Activated CD4-positive, alpha-beta T cell treated with anti-CD3 and anti-CD28 coated beads, Interleukin-2, amount 10 ng/mL, durations not matched to agents 7 days and 5 days (primary cell): ENCODE data around the gene PIM3. TPM values are rescaled to one million over a fixed set of nuclear protein-coding genes. Genes with fewer than 3 reads are reported as not detected.

Experiments
- CTCF ChIA-PET: fragments of 350-600 bp; sonication (Branson Sonifier 250); formaldehyde crosslinking; loops from one replicate; lab custom pipeline; 2021; ENCODE audit warnings: antibody characterized with exemption; lab: Charles Lee
- POLR2A ChIA-PET: fragments of 350-600 bp; sonication (Branson Sonifier 250); formaldehyde crosslinking; loops from one replicate; lab custom pipeline; 2021; ENCODE audit warnings: antibody characterized with exemption; lab: Charles Lee
- DNase-seq: peaks from one replicate; pipeline ENCODE4 v3.0.0-alpha.2; 2020
- H3K27ac Mint-ChIP-seq: one replicate; pipeline ENCODE4 v1.8.0; 2021; ENCODE audit warnings: mild to moderate bottlenecking, moderate library complexity, mixed read lengths
- H3K27me3 Mint-ChIP-seq: one replicate; pipeline ENCODE4 v1.8.0; 2021; ENCODE audit warnings: mixed read lengths
- H3K36me3 Mint-ChIP-seq: one replicate; pipeline ENCODE4 v1.8.0; 2021; ENCODE audit warnings: low read depth, mixed read lengths
- H3K4me1 Mint-ChIP-seq: one replicate; pipeline ENCODE4 v1.8.0; 2021; ENCODE audit warnings: mixed read lengths
- H3K4me3 Mint-ChIP-seq: one replicate; pipeline ENCODE4 v1.8.0; 2021; ENCODE audit warnings: mild to moderate bottlenecking, moderate library complexity, mixed read lengths
- H3K9me3 Mint-ChIP-seq: one replicate; pipeline ENCODE4 v1.8.0; 2021; ENCODE audit warnings: mixed read lengths
- total RNA-seq, 2 experiments: library from RNA; stranded (reverse); gene quantifications; one replicate each; pipeline ENCODE4 v1.2.3, GENCODE V29; 2021

The PIM3 gene
- total RNA-seq, 2 experiments from 2014 or later = 39.7 to 44.7 TPM

- CTCF ChIA-PET = interaction anchor here (0.5 to 1.8 kb wide), 4 partner anchors 27 to 228 kb away, joined by 3 to 4 read pairs (median 3); no protein-coding TSS in a partner anchor
- Mint-ChIP-seq H3K27me3 (no peaks in the 10 kb centered on the region), H3K27ac (peak overlapping the region; percentile 76), H3K4me3 (peak overlapping the region; percentile 65), H3K9me3 (no peaks in the 10 kb centered on the region), H3K4me1 (peaks cover 29% of the 10 kb centered on the region), H3K36me3 (peaks cover 22% of the 10 kb centered on the region)
- POLR2A ChIA-PET = interaction anchor here (0.6 to 1.3 kb wide), 2 partner anchors 27 to 73 kb away, joined by 3 to 5 read pairs; no protein-coding TSS in a partner anchor
- no peak for DNase-seq
Observed at GRCh38 chr22:49962751-49963646, 2.4 kb downstream of the PIM3 start.

DNA sequence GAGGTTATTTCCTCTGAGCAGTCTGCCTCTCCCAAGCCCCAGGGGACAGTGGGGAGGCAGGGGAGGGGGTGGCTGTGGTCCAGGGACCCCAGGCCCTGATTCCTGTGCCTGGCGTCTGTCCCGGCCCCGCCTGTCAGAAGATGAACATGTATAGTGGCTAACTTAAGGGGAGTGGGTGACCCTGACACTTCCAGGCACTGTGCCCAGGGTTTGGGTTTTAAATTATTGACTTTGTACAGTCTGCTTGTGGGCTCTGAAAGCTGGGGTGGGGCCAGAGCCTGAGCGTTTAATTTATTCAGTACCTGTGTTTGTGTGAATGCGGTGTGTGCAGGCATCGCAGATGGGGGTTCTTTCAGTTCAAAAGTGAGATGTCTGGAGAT, 3.1 kb downstream of the PIM3 start:
- Mint-ChIP-seq H3K27me3 (no peaks in the 10 kb centered on the region), H3K9me3 (no peaks in the 10 kb centered on the region), H3K36me3 (peaks cover 22% of the 10 kb centered on the region), H3K4me1 (peaks cover 29% of the 10 kb centered on the region), H3K27ac (peak overlapping the region; percentile 70), H3K4me3 (peak overlapping the region; percentile 65)
- POLR2A ChIA-PET = no interaction called here
- no peak for DNase-seq
- CTCF ChIA-PET = no interaction called here

- ChIA-PET CTCF (no interaction called here), POLR2A (no interaction called here)
- peaks cover 22% of the 10 kb centered on the region for H3K36me3 Mint-ChIP-seq
- H3K4me3 Mint-ChIP-seq = peak overlapping the region; percentile 65
- H3K27ac Mint-ChIP-seq = peak overlapping the region; percentile 70
- H3K27me3 Mint-ChIP-seq = no peaks in the 10 kb centered on the region
- peaks cover 23% of the 10 kb centered on the region for H3K4me1 Mint-ChIP-seq
- no peak for DNase-seq
- H3K9me3 Mint-ChIP-seq = no peaks in the 10 kb centered on the region
Observed at GRCh38 chr22:49964136-49965090, 3.8 kb downstream of the PIM3 start.

DNA sequence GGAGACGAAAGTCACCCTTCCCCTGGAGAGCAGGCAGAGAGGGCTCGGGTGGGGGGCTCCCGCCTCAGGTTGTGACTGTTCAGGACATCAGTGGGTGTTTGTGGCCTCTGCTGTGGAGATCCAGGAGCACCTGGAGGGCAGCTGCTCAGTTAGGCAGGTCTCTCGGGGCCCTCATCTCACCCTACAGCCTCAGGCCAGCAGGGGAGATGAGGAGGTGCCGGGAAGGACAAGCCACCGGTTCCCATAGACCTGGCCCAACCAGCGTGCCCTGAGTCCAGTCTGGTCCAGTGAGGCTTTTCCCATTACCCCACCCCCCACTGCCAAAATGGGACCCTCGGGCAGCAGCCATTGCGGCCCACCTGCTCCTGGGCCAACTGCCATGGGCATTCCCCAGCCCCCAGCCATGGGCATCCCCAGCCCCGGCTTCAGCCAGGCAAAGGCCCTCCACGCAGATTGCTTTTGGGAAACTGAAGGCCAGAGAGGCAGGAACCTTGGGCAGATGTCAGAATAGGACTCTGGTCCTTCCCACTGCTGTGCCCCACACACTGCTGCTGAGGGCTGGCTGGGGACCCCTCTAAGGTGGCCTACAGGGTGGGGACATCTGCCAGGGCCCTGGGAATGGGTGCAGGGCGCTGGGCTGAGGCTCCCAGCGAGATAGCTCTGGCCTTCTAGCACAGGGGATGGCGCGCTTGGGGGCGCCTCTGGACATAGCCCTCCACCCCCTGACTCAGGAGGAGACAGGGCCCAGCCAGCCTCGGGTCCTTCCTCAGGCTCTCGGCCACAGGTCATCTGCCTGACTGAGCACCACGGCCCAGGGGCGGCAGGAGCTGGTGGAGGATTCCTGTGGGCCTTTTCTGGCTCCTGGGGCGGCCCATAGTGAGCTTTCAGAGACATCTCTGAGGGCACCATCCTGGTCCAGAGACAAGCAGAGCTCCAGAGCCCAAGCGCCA, 4.8 kb downstream of the PIM3 start:
- Mint-ChIP-seq H3K4me3 (no peak overlapping the region), H3K27ac (no peak overlapping the region), H3K36me3 (peaks cover 22% of the 10 kb centered on the region), H3K9me3 (no peaks in the 10 kb centered on the region), H3K27me3 (no peaks in the 10 kb centered on the region), H3K4me1 (peaks cover 25% of the 10 kb centered on the region)
- ChIA-PET POLR2A (no interaction called here), CTCF (no interaction called here)
- DNase-seq = no peak

GRCh38 chr22:49966041-49966773, 5.6 kb downstream of the PIM3 start:
- POLR2A ChIA-PET = no interaction called here
- H3K4me3 Mint-ChIP-seq = no peak overlapping the region
- peaks cover 33% of the 10 kb centered on the region for H3K4me1 Mint-ChIP-seq

GRCh38 chr22:49966774-49967705, 6.5 kb downstream of the PIM3 start:
- no peak overlapping the region for H3K27ac Mint-ChIP-seq
- peaks cover 33% of the 10 kb centered on the region for H3K4me1 Mint-ChIP-seq
- CTCF ChIA-PET = interaction anchor here (0.7 to 1.5 kb wide), 6 partner anchors 16 to 111 kb away, joined by 3 to 5 read pairs (median 4); no protein-coding TSS in a partner anchor
- no peaks in the 10 kb centered on the region for H3K9me3 Mint-ChIP-seq
- no peak overlapping the region for H3K4me3 Mint-ChIP-seq
- H3K36me3 Mint-ChIP-seq = peaks cover 17% of the 10 kb centered on the region
- DNase-seq = no peak
- no peaks in the 10 kb centered on the region for H3K27me3 Mint-ChIP-seq
- POLR2A ChIA-PET = no interaction called here

More at GRCh38 chr22:49966041-49966773, 5.6 kb downstream of the PIM3 start:
- CTCF ChIA-PET = interaction anchor here (1.4 kb wide), 1 partner anchor 33 kb away, joined by 4 read pairs; no protein-coding TSS in a partner anchor
- peaks cover 22% of the 10 kb centered on the region for H3K36me3 Mint-ChIP-seq
- peak overlapping the region; percentile 36 for H3K27ac Mint-ChIP-seq
- no peak for DNase-seq
- no peaks in the 10 kb centered on the region for H3K9me3 Mint-ChIP-seq
- H3K27me3 Mint-ChIP-seq = no peaks in the 10 kb centered on the region

GRCh38 chr22:49967706-49968208, 7.2 kb downstream of the PIM3 start:
- H3K36me3 Mint-ChIP-seq = peaks cover 17% of the 10 kb centered on the region
- no peak overlapping the region for H3K4me3 Mint-ChIP-seq

GRCh38 chr22:49968313-49968830, 7.8 kb downstream of the PIM3 start:
- Mint-ChIP-seq H3K27me3 (no peaks in the 10 kb centered on the region), H3K4me1 (peaks cover 27% of the 10 kb centered on the region), H3K9me3 (no peaks in the 10 kb centered on the region), H3K36me3 (peaks cover 13% of the 10 kb centered on the region), H3K27ac (no peak overlapping the region), H3K4me3 (no peak overlapping the region)
- CTCF ChIA-PET = interaction anchor here (0.8 to 1.5 kb wide), 2 partner anchors 62 to 112 kb away, joined by 3 to 5 read pairs; no protein-coding TSS in a partner anchor
- POLR2A ChIA-PET = no interaction called here
- no peak for DNase-seq

More at GRCh38 chr22:49967706-49968208, 7.2 kb downstream of the PIM3 start:
- Mint-ChIP-seq H3K27ac (no peak overlapping the region), H3K27me3 (no peaks in the 10 kb centered on the region), H3K4me1 (peaks cover 31% of the 10 kb centered on the region), H3K9me3 (no peaks in the 10 kb centered on the region)
- DNase-seq = no peak
- ChIA-PET CTCF (interaction anchor here (0.8 to 1.5 kb wide), 5 partner anchors 15 to 112 kb away, joined by 3 to 5 read pairs (median 3); no protein-coding TSS in a partner anchor), POLR2A (no interaction called here)

GRCh38 chr22:49968831-49969661, 8.5 kb downstream of the PIM3 start:
- H3K27ac Mint-ChIP-seq = no peak overlapping the region
- no peak for DNase-seq
- POLR2A ChIA-PET = no interaction called here

More at GRCh38 chr22:49968831-49969661, 8.5 kb downstream of the PIM3 start:
- H3K9me3 Mint-ChIP-seq = no peaks in the 10 kb centered on the region
- CTCF ChIA-PET = no interaction called here
- peaks cover 7% of the 10 kb centered on the region for H3K36me3 Mint-ChIP-seq
- H3K4me3 Mint-ChIP-seq = no peak overlapping the region
- peaks cover 20% of the 10 kb centered on the region for H3K4me1 Mint-ChIP-seq
- H3K27me3 Mint-ChIP-seq = no peaks in the 10 kb centered on the region
